Daoy (cell line): Measurements from ENCODE around the gene TFAP2E. TPM values are rescaled to one million over a fixed set of nuclear protein-coding genes. Genes with fewer than 3 reads are reported as not detected.

ENCODE experiments used
- DNase-seq: peaks from one replicate; pipeline ENCODE4 v3.0.0-alpha.2; 2015; ENCODE audit warnings: low read depth
- total RNA-seq: library from RNA; depleted of rRNA; stranded (reverse); fragments of >200 nt; shearing (Covaris generic); gene quantifications from 2 replicates; pipeline ENCODE4 v1.2.3, GENCODE V29; 2014

The TFAP2E gene
- total RNA-seq, 1 experiment from 2014 or later: 0.06 TPM

GRCh38 chr1:35595684-35596083 lies 22.6 kb downstream of the TFAP2E start:
- DNase-seq: no peak

DNA sequence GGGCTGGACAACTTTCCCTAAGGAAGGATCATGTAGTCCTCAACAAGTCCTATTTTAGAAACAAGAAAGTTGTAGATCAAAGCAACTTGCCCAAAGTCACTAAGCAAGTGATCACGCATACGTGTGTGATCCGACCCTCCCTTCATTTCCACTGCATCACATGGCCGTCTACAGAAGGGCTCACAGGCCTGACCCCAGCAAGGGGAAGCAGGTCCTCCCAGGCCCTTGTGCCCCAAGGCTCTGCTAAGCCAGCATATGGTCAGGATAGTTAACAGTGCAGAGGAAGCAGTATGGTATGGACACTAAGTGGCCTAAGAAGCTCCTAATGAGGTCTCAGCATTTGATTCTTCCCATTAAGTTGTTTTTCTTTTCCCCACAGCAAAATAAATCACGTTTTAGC lies 24.8 kb downstream of the TFAP2E start:
- DNase-seq: no peak

- no peak for DNase-seq
Measured at GRCh38 chr1:35598895-35599294, 25.8 kb downstream of the TFAP2E start.

- no peak for DNase-seq
Measured at GRCh38 chr1:35599411-35599810, 26.3 kb downstream of the TFAP2E start.

- DNase-seq: no peak
Measured at GRCh38 chr1:35600593-35600992, 27.5 kb downstream of the TFAP2E start.

DNA sequence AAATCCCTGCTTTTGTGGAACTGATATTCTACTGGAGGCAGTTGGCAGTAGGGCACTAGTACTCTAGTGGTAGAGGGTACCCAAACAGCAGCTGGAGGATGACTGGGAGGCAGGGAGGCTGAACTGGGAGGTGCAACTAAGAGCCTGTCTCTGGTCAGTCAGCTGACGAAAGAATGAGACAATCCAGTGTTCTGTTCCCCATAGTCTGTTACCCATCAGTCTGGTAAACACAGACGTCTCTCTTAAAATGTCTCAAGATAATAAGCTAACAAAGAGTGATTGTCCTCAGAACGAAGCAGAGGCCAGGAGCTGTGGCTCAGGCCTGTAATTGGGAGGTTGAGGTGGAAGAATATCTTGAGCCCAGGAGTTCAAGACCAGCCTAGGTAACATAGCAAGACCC lies 30.4 kb downstream of the TFAP2E start:
- no peak for DNase-seq

DNA sequence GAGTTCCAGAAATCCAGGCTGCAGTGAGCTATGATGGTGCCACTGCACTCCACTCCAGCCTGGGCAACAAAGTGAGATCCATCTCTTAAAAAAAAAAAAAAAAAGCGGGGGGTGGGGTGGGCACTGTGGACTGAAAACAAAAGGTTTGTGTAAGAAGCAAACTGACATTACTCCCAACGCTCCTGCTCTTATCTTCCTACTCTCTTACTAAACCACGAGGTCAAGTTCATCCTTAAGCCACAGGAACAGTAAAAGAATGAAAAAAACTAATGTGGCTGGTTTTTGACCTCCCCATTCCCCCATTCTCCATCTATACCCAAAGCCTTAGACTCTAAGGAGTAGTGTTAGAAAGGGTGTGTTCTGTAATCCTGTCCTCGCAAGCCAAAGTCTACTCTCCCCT lies 30.8 kb downstream of the TFAP2E start:
- DNase-seq: no peak

DNA sequence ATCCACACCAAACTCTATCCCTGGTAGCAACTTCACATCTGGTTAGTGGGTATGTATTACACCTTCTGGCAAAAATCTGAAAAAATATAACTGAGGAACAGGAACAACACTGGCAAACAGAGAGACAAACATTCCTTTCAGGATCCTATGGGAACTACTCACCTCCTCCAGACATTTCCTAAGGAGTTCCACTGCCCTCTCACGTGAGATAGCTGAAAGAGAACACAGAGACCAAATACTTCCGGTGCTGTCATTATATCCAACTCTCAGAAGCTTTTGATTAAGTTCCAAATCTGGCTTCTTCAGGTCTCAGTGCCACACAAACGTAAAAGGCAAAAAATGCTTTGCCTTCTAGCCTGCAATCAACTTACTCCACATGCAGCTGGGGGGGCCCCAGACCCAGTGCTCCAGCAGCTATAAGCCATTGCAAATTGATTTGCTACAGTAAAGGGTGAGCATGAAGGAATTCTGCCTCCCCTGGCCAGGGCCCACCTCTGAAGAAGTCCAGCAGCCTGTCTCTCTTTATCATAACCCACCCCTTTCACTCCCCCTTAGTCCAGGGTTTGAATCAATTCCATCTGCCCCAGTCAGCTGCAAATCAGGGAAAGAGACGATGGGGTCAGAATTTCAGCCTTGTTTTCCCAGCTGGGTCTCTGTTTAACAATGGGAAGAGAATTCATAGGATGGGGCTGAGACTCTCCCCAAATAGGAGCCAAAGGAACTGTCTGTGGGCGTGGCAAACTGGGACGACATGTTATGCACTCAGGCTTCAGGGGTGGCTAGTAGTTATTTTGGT lies 32.2 kb downstream of the TFAP2E start:
- DNase-seq: no peak

- DNase-seq: no peak
Measured at GRCh38 chr1:35605867-35606182, 32.7 kb downstream of the TFAP2E start.

GRCh38 chr1:35611655-35612054 lies 38.5 kb downstream of the TFAP2E start:
- DNase-seq: no peak

DNA sequence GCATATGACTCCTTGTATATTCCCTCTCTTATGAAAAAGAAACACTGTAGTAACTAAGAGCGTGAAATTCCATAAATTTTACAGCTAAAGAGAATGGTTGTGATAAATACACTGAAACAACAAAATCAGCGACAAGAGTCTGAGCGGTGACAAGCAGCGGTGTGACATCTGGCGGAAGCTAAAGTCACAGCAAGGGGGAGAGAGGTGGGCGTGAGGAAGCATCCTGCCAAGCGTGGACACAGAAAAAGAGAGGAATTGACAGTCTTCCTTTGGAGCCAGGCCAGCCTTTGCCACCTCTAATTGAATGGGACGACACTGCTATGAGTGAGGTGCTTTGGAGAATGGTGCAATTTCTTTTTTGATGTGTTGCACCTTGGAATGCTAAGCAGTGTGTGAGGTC lies 42.3 kb downstream of the TFAP2E start:
- DNase-seq: no peak

- DNase-seq: no peak
Measured at GRCh38 chr1:35619237-35620121, 46.4 kb downstream of the TFAP2E start.

DNA sequence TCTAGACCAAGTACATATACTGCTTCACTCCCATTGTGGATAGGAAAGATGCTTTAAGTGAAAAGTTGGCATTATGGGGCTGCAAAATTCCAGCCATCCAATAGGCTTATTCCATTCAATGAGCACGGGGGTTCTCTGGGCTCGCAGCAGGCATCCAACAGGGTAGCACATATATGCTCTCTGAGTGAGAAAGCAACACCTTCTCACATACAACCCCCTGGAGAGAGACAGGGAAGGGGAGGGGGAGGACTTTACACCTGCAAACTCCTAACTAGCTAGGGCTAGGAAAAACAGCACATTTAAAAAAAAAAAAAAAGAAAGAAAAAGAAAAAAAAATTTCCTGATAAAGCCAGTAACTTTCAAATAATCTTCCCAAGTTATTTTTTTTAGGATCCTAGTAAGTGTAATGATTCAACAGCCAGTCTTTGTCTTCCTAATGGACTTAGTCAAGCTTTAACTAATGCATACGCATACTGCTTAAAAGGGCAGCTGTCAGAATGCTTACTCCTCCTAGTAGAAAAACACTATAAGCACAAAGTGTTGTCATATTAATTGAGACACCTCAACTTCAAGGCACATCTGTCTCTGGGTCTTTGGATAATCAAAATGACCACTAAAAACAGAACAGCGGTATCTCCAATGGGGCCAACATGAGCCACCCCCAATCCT lies 49.5 kb downstream of the TFAP2E start:
- no peak for DNase-seq

- no peak for DNase-seq
Measured at GRCh38 chr1:35623832-35624231, 50.7 kb downstream of the TFAP2E start.

- DNase-seq: no peak
Measured at GRCh38 chr1:35629051-35629450, 55.9 kb downstream of the TFAP2E start.

GRCh38 chr1:35631396-35631795 lies 58.3 kb downstream of the TFAP2E start:
- no peak for DNase-seq

GRCh38 chr1:35633547-35633946 lies 60.4 kb downstream of the TFAP2E start:
- no peak for DNase-seq

DNA sequence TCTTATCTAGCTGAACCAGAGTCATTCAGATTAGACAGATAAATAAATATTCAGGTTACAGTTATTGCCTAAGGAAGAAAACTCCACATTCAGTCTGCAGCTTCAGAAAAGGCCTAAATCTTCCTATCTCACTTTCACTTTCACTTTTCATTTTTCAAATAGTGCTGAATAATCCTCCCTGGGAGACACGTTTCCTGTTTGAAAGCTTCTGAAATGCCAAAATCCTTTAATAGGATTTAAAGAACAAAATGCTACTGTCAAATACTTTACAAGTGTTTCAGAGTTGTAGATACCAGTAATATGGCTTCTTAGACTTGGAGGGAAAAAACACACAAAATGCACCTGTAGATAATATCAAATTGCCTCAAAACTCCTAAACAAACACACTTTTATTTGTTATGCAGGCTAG lies 64.3 kb downstream of the TFAP2E start:
- peak; percentile 60 for DNase-seq

DNA sequence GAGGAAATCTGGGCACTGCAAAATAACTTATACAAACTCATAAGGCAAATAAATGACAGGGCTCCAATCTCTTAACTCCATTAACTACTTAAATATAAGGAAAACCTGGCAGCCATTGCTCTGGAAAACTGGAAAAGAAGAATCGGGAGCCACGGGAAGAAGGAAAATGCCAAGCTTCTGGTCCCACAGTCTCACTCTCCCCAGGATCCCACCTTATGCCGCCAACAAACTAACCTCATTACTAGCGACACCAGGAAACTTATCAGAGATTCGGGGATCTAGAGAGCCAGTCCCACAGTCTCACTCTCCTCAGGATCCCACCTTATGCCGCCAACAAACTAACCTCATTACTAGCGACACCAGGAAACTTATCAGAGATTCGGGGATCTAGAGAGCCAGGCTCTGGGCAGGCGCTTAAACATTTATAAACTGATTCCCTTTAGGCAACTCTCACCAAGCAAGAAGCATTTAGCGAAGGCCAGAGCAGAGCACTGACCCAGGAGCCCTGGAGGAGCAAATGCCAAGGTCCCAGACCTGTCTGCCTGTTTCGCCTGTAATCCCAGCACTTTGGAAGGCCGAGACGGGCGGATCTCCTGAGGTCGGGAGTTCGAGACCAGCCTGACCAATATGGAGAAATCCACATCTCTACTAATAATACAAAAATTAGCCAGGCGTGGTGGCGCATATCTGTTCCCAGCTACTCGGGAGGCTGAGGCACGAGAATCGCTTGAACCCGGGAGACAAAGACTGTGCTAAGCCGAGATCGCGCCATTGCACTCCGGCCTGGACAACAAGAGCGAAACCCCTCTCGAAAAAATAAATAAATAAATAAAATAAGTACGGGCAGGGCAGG lies 67.5 kb downstream of the TFAP2E start:
- peak; percentile 14 for DNase-seq

- peak; percentile 98 for DNase-seq
Measured at GRCh38 chr1:35641233-35641866, 68.2 kb downstream of the TFAP2E start, which contains the start of gene PSMB2. Gene PSMB2 (minus strand): TSS chr1:35641526. CDS start chr1:35641432, 94 bp downstream.

DNA sequence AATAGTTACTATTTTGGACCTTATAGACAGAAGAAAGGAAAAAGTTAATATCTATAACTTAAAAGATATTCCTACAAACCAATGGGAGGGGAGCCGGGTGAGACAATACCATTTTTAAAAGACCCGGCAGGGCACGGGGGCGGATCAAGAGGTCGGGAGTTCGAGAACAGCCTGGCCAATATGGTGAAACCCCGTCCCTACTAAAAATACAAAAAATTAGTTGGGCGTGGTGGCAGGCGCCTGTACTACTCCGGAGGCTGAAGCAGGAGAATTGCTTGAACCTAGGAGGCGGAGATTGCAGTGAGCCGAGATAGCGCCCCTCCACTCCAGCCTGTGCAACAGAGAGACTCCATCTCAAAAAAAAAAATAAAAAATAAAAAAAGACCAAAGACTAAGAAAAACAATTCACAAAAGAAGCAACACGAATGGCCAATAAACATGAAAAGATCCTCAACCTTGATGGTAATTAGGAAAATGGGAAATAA lies 69.4 kb downstream of the TFAP2E start:
- peak; percentile 50 for DNase-seq
